ENCODE measurements around the gene DGKI. TPM values are rescaled to one million over a fixed set of nuclear protein-coding genes. Genes with fewer than 3 reads are reported as not detected.

The DGKI gene
- total RNA-seq, 2 donors from 2014 or later = 0.04 to 0.64 TPM

GRCh38 chr7:137789215-137789882, 57.4 kb downstream of the DGKI start:
- Histone ChIP-seq H3K27me3 (ENCODE audit: control insufficient read depth, insufficient read depth, low read length, poor library complexity, severe bottlenecking) (no peaks in the 10 kb centered on the region), H3K27ac (ENCODE audit: low read depth, low read length) (peak overlapping the region; percentile 58), H3K36me3 (ENCODE audit: control insufficient read depth, insufficient read depth, low read length) (no peaks in the 10 kb centered on the region), H3K9me3 (ENCODE audit: control insufficient read depth, low read length) (no peaks in the 10 kb centered on the region), H3K4me3 (ENCODE audit: low read length) (no peak overlapping the region), H3K4me1 (ENCODE audit: control insufficient read depth, insufficient read depth, low read length) (no peaks in the 10 kb centered on the region), H3K9ac (ENCODE audit: extremely low read depth, low read length, poor library complexity, severe bottlenecking) (no peak overlapping the region)
- no peak for DNase-seq
- Mint-ChIP-seq H3K27ac (no peak overlapping the region), H3K4me3 (no peak overlapping the region), H3K36me3 (ENCODE audit: low read depth) (no peaks in the 10 kb centered on the region), H3K4me1 (no peaks in the 10 kb centered on the region), H3K9me3 (peaks cover 8% of the 10 kb centered on the region), H3K27me3 (ENCODE audit: insufficient read depth) (no peaks in the 10 kb centered on the region)
- 91% methylated on average over 4 of the region's 4 CpGs; no CpG with 5 or more reads in 1 of the 2 experiments for WGBS, 2 experiments (ENCODE audit: insufficient coverage in 1 of 2, insufficient read length in 1 of 2)
- no peak for TF ChIP-seq CTCF (conservative IDR thresholded peaks at IDR 0.05)

GRCh38 chr7:137787301-137787976, 59.3 kb downstream of the DGKI start:
- H3K9me3 Mint-ChIP-seq = peaks cover 16% of the 10 kb centered on the region
- TF ChIP-seq CTCF (conservative IDR thresholded peaks at IDR 0.05) = no peak
- DNase-seq = no peak
- WGBS, 2 experiments (ENCODE audit: insufficient coverage in 1 of 2, insufficient read length in 1 of 2) = 70 to 82% methylated on average over 2 to 3 of the region's 3 CpGs
- Histone ChIP-seq H3K9me3 (ENCODE audit: control insufficient read depth, low read length) (no peaks in the 10 kb centered on the region), H3K36me3 (ENCODE audit: control insufficient read depth, insufficient read depth, low read length) (no peaks in the 10 kb centered on the region), H3K27me3 (ENCODE audit: control insufficient read depth, insufficient read depth, low read length, poor library complexity, severe bottlenecking) (no peaks in the 10 kb centered on the region), H3K4me1 (ENCODE audit: control insufficient read depth, insufficient read depth, low read length) (no peaks in the 10 kb centered on the region), H3K4me3 (ENCODE audit: low read length) (no peak overlapping the region), H3K9ac (ENCODE audit: extremely low read depth, low read length, poor library complexity, severe bottlenecking) (no peak overlapping the region), H3K27ac (ENCODE audit: low read depth, low read length) (no peak overlapping the region)
- H3K4me1 Mint-ChIP-seq = no peaks in the 10 kb centered on the region
- H3K27me3 Mint-ChIP-seq (ENCODE audit: insufficient read depth) = no peaks in the 10 kb centered on the region
- no peaks in the 10 kb centered on the region for H3K36me3 Mint-ChIP-seq (ENCODE audit: low read depth)
- H3K4me3 Mint-ChIP-seq = no peak overlapping the region
- no peak overlapping the region for H3K27ac Mint-ChIP-seq

- H3K4me3 Mint-ChIP-seq = no peak overlapping the region
- H3K9me3 Mint-ChIP-seq = peaks cover 8% of the 10 kb centered on the region
- no peaks in the 10 kb centered on the region for H3K27me3 Mint-ChIP-seq (ENCODE audit: insufficient read depth)
- no peak overlapping the region for H3K27ac ChIP-seq (ENCODE audit: low read depth, low read length)
- no peak for DNase-seq
- H3K36me3 ChIP-seq (ENCODE audit: control insufficient read depth, insufficient read depth, low read length) = no peaks in the 10 kb centered on the region
- H3K4me3 ChIP-seq (ENCODE audit: low read length) = no peak overlapping the region
- H3K4me1 ChIP-seq (ENCODE audit: control insufficient read depth, insufficient read depth, low read length) = no peaks in the 10 kb centered on the region
- no peak for TF ChIP-seq CTCF (conservative IDR thresholded peaks at IDR 0.05)
- no peaks in the 10 kb centered on the region for H3K27me3 ChIP-seq (ENCODE audit: control insufficient read depth, insufficient read depth, low read length, poor library complexity, severe bottlenecking)
- no peak overlapping the region for H3K9ac ChIP-seq (ENCODE audit: extremely low read depth, low read length, poor library complexity, severe bottlenecking)
- H3K9me3 ChIP-seq (ENCODE audit: control insufficient read depth, low read length) = no peaks in the 10 kb centered on the region
- no peaks in the 10 kb centered on the region for H3K36me3 Mint-ChIP-seq (ENCODE audit: low read depth)
- H3K27ac Mint-ChIP-seq = no peak overlapping the region
- peaks cover 7% of the 10 kb centered on the region for H3K4me1 Mint-ChIP-seq
Observed at GRCh38 chr7:137778511-137778910, 68.3 kb downstream of the DGKI start.
